HFF-Myc (cell line): ENCODE measurements around the gene SLIT1.

Experiments used
- DNase-seq: peaks from one replicate; pipeline ENCODE4 v3.0.0-alpha.2; 2011; ENCODE audit warnings: low read depth; ENCODE audit errors: extremely low read depth
- H3K4me3 ChIP-seq: replicated peaks from 2 replicates; pipeline ENCODE4 v1.5.1; 2011; ENCODE audit warnings: low read depth, mild to moderate bottlenecking, control low read depth, low read length
- TF ChIP-seq, protein P1 (sequence below): IDR thresholded peaks from 2 replicates; pipeline ENCODE4 v1.5.1; 2012; ENCODE audit warnings: mild to moderate bottlenecking, low read depth, low read length, control low read depth; ENCODE audit errors: missing control alignments

The SLIT1 gene

DNA sequence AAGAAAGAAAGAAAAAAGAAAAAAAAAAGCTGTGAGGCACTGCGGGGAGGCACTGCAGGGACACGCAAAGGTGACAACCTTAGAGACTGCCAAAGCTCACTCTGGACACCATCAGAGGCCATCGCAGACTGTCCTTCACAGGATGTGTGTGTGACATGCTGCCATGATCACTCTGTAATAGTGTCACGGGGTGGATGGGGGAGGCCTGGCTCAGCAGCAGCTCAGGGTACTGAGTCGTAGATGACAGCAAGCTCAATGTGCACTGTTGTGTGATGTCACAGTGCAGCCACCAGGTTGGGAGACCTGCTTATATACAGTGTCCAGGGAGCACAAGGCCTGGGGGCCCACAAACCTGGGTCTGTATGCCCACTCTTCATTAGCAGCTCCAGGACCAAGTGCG, 83.3 kb downstream of the SLIT1 start:
- DNase-seq = no peak
- TF ChIP-seq, protein P1, sequence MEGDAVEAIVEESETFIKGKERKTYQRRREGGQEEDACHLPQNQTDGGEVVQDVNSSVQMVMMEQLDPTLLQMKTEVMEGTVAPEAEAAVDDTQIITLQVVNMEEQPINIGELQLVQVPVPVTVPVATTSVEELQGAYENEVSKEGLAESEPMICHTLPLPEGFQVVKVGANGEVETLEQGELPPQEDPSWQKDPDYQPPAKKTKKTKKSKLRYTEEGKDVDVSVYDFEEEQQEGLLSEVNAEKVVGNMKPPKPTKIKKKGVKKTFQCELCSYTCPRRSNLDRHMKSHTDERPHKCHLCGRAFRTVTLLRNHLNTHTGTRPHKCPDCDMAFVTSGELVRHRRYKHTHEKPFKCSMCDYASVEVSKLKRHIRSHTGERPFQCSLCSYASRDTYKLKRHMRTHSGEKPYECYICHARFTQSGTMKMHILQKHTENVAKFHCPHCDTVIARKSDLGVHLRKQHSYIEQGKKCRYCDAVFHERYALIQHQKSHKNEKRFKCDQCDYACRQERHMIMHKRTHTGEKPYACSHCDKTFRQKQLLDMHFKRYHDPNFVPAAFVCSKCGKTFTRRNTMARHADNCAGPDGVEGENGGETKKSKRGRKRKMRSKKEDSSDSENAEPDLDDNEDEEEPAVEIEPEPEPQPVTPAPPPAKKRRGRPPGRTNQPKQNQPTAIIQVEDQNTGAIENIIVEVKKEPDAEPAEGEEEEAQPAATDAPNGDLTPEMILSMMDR = no peak
- no peak overlapping the region for H3K4me3 ChIP-seq

DNA sequence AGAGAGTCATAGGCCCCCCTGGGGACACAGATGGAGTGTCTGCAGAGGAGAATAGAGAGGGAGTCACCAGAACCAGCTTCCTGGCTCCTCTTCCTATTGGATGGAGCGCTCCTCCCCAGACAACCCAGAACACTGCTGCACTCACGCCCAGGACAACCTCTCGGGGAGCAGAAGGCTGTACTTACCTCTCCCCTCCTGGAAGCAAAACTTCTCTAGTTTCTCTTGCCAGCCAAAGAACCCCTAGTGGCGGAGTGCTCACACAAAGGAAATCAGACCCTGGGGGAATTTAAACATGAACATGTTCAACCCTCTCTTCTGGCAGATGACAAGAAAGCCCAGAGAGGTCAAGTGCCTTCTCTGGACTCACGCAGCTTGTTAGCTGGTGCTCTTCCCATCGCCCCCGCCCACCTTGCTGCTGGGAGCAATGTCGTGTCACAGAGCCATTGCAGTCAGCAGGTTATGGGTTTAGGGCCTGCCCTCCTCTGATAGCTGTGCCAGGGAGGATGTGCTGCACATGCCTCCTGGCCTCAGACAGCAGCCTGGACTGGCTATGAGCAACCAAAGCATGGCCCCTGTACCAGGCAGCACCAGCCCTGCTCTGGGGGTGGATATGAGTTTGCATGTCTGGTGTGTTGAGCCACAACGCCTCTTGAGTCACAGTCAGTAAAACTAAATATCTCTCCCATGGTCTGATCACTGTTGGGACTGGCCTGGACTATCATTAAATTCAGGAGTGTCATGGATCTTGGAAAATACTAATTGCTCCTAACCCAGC, 84.4 kb downstream of the SLIT1 start:
- TF ChIP-seq, protein P1 = no peak
- H3K4me3 ChIP-seq = no peak overlapping the region
- DNase-seq = no peak

DNA sequence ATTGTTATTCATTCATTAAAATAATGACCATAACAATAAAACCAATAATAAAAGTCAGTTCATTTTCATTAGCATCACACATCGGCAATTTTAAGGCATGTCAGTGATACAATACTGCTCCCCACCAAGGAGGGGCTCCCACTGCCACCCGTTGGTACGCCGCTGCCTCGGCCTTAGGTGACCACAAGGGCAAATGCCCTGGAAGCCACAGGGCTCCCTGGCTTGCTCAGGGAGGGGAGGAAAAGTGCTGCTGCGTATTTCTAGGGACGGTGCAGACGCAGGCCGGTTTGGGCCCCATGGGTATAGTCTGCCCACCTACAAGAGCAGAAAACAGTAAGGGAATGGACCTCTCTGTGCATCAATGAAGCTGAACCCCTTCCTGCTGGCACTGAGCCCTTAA, 85.1 kb downstream of the SLIT1 start:
- TF ChIP-seq, protein P1 = no peak
- no peak for DNase-seq
- H3K4me3 ChIP-seq = no peak overlapping the region

DNA sequence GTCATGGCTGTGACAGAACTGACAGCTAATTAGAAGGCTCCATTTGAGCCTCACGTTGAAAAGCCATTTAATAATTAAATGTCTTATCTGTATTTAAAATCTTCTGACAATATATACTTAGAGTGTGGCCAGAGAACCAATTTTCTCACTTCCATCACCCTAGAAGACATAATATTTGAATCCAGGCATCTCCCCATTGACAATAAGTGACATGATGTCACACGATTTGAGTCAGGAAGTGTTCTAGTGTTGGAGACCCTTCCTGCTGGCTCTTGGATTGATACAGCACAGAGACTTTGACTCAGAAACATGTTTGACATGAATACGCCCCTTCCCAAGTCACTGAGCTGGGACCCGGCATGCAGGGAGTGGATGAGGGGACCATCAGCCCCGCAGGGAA, 85.9 kb downstream of the SLIT1 start:
- no peak for DNase-seq
- TF ChIP-seq, protein P1 = no peak

DNA sequence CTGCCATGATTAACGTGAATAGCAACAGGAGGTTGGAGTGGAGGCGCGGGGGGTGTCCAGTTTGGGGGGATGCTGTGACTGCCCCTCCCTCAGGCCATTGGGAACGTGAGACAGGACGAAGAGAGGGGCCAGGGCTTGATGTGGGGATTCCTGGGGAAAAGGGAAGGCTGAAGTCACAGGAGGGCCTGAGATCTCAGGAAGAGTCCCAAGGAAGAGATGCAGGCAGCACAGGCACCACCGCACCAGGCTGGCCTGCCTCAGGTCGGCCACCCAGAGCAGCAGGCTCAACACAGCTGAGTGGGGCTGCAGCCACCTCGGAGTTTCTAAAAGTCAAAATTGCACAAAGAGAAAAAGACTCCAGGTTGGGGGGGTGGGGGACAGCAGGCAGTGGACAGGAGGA, 86.7 kb downstream of the SLIT1 start:
- H3K4me3 ChIP-seq = no peak overlapping the region

More for the DNA sequence above, 85.9 kb downstream of the SLIT1 start:
- no peak overlapping the region for H3K4me3 ChIP-seq

DNA sequence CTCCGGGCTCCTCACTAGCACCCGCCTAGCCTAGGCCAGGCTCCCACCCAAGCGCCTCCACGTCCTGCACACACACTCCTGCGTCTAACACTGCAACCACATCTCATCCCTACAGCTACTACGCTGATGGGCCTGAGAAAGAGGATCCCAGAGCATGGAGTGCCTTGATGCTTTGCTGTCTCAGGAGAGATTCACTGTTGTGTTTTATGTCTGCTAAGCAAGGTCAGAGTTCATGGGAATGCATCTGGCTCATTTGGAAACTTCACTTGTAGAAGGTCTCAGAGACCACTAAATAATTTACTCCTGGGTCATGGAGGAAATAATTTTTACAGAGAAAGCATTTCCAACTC, 88.7 kb downstream of the SLIT1 start:
- H3K4me3 ChIP-seq = no peak overlapping the region
- TF ChIP-seq, protein P1 = no peak
- no peak for DNase-seq

More for the DNA sequence above, 86.7 kb downstream of the SLIT1 start:
- no peak for DNase-seq
- TF ChIP-seq, protein P1 = no peak
